A673 (cell line): ENCODE data around the gene EPS15. TPM values are rescaled to one million over a fixed set of nuclear protein-coding genes. Genes with fewer than 3 reads are reported as not detected.

ENCODE experiments used
- BruUV-seq: library from RNA; stranded (reverse); fragments of 400-500 nt; replicated peaks from 2 replicates; lab custom pipeline; 2021; lab: Mats Ljungman, UMichigan
- CTCF ChIA-PET: fragments of 300-600 bp; sonication (Branson Sonifier 250); formaldehyde crosslinking; loops from one replicate; lab custom pipeline; 2022; ENCODE audit warnings: antibody characterized with exemption; lab: Charles Lee
- POLR2A ChIA-PET: fragments of 300-600 bp; sonication (Branson Sonifier 250); formaldehyde crosslinking; loops from one replicate; lab custom pipeline; 2022; ENCODE audit warnings: antibody characterized with exemption; ENCODE audit not compliant: low non-redundant PET; lab: Charles Lee
- DNase-seq: peaks from one replicate; pipeline ENCODE4 v3.0.0-alpha.2; 2015; ENCODE audit warnings: low spot score
- H3K27ac ChIP-seq: fragments of 200-600 bp; sonication (generic); 2 replicates; pipeline ENCODE4 v1.5.1; 2016; ENCODE audit warnings: mixed run types, low read depth, mild to moderate bottlenecking, mixed read lengths, antibody characterized with exemption, low read length; ENCODE audit not compliant: poor library complexity, severe bottlenecking
- H3K27me3 ChIP-seq: fragments of 200-600 bp; sonication (generic); replicated peaks from 2 replicates; pipeline ENCODE4 v1.6.1; 2017; ENCODE audit warnings: mixed run types, low read depth, mild to moderate bottlenecking, mixed read lengths, antibody characterized with exemption, low read length; ENCODE audit not compliant: insufficient read depth, poor library complexity
- H3K36me3 ChIP-seq: fragments of 200-600 bp; sonication (generic); 2 replicates; pipeline ENCODE4 v1.6.1; 2016; ENCODE audit warnings: mixed run types, mild to moderate bottlenecking, mixed read lengths, antibody characterized with exemption, low read length; ENCODE audit not compliant: insufficient read depth, poor library complexity, severe bottlenecking
- H3K4me1 ChIP-seq: fragments of 200-600 bp; sonication (generic); 2 replicates; pipeline ENCODE4 v1.6.1; 2017; ENCODE audit warnings: mixed run types, mild to moderate bottlenecking, mixed read lengths, antibody characterized with exemption, low read length; ENCODE audit not compliant: insufficient read depth, poor library complexity, severe bottlenecking
- H3K4me3 ChIP-seq: fragments of 200-600 bp; sonication (generic); 2 replicates; pipeline ENCODE4 v1.5.1; 2016; ENCODE audit warnings: low read depth, mixed run types, mild to moderate bottlenecking, mixed read lengths, low read length; ENCODE audit not compliant: poor library complexity, severe bottlenecking
- H3K9me3 ChIP-seq: fragments of 200-600 bp; sonication (generic); 2 replicates; pipeline ENCODE4 v1.6.1; 2016; ENCODE audit warnings: mixed run types, low read depth, mild to moderate bottlenecking, mixed read lengths, antibody characterized with exemption, low read length; ENCODE audit not compliant: poor library complexity, severe bottlenecking
- EZH2 ChIP-seq: fragments of 200-600 bp; sonication (generic); IDR thresholded peaks from 2 replicates; pipeline ENCODE4 v1.6.1; 2017; ENCODE audit warnings: borderline replicate concordance, low read depth, mild to moderate bottlenecking, mixed read lengths, antibody characterized with exemption, low read length; ENCODE audit not compliant: poor library complexity, severe bottlenecking
- intact Hi-C: fragments of 100-400 bp; cut with micrococcal nuclease; formaldehyde crosslinking; loops from one replicate; pipeline ENCODE4 v1.10.0; 2022; ENCODE audit not compliant: unreplicated experiment
- total RNA-seq: library from RNA; stranded (reverse); gene quantifications from 2 replicates; pipeline ENCODE4 v1.2.3, GENCODE V29; 2021
- TF ChIP-seq, protein P1 (sequence below): fragments of 300-800, 200-600 bp; sonication (generic); conservative IDR thresholded peaks from 2 replicates; pipeline ENCODE4 v1.5.1; 2017; ENCODE audit warnings: low read depth, mild to moderate bottlenecking, antibody characterized with exemption, low read length, moderate library complexity, mixed read lengths

EPS15 gene
- total RNA-seq, 1 experiment from 2014 or later: 50.6 TPM

DNA sequence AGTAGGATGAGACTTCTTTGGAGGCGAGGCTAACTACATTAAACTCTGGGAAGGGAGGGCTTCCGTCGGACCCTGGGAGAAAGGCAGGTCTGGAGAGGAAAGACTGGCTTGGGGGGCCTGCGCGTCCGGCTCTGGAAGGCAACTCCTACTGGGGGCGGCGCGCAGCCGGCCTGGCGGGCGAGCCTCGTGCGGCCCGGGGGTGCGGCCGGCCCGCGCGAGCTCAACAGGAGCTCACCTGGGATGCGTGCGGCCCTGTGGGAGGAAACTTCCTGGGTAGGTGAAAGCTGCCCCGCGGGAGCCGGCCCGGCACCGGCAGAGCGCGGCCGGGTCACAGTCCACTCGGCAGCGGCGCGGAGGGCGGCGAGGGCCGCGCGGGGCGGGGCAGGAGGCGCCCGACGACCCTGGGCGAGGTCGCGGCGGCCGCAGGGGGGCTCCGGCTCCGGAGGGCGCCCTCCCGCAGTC, 449 bp downstream of the EPS15 start:
- H3K27ac ChIP-seq: peak overlapping the region; percentile 64
- ChIA-PET POLR2A (no interaction called here), CTCF (interaction anchor here (0.7 kb wide), 1 partner anchor 187 kb away, joined by 6 read pairs; no protein-coding TSS in a partner anchor)
- peaks cover 36% of the 10 kb centered on the region for H3K4me1 ChIP-seq
- intact Hi-C loops: loop anchor here (5.0 kb wide), 1 partner anchor 86 kb away; no protein-coding TSS in a partner anchor
- H3K27me3 ChIP-seq: no peaks in the 10 kb centered on the region
- BruUV-seq: no TSS peak
- H3K36me3 ChIP-seq: no peaks in the 10 kb centered on the region
- H3K4me3 ChIP-seq: peak overlapping the region; percentile 74
- TF ChIP-seq, protein P1, sequence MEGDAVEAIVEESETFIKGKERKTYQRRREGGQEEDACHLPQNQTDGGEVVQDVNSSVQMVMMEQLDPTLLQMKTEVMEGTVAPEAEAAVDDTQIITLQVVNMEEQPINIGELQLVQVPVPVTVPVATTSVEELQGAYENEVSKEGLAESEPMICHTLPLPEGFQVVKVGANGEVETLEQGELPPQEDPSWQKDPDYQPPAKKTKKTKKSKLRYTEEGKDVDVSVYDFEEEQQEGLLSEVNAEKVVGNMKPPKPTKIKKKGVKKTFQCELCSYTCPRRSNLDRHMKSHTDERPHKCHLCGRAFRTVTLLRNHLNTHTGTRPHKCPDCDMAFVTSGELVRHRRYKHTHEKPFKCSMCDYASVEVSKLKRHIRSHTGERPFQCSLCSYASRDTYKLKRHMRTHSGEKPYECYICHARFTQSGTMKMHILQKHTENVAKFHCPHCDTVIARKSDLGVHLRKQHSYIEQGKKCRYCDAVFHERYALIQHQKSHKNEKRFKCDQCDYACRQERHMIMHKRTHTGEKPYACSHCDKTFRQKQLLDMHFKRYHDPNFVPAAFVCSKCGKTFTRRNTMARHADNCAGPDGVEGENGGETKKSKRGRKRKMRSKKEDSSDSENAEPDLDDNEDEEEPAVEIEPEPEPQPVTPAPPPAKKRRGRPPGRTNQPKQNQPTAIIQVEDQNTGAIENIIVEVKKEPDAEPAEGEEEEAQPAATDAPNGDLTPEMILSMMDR: no peak
- TF ChIP-seq EZH2: no peak
- no peaks in the 10 kb centered on the region for H3K9me3 ChIP-seq
- peak; percentile 38 for DNase-seq

DNA sequence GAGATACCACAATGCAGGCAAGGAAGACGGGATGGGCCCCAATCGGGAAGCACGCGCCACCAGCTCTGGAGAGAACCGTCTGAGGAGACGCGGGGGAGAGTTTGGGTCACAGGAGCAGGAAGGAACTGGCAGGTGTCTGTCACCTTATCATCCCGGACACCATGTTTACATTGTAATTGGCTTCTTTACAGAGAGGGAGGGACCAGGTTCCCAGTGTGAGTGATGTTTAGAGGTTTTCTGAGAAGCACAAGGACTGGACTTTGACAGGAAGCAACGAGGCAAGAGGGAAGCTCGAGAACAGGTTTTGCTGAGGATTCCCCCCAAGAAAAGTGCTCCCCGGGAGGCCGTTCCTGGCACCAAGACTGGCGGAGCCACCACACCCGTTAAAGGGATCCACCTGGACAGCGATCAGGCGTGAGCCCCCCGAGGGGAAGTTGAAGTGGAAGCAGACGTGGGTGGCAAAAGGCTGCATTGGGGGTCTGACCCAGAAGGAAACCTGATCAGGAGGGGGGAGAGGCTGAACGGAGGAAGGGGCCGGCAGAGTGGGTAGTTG, 957 bp downstream of the EPS15 start:
- POLR2A ChIA-PET: no interaction called here

DNA sequence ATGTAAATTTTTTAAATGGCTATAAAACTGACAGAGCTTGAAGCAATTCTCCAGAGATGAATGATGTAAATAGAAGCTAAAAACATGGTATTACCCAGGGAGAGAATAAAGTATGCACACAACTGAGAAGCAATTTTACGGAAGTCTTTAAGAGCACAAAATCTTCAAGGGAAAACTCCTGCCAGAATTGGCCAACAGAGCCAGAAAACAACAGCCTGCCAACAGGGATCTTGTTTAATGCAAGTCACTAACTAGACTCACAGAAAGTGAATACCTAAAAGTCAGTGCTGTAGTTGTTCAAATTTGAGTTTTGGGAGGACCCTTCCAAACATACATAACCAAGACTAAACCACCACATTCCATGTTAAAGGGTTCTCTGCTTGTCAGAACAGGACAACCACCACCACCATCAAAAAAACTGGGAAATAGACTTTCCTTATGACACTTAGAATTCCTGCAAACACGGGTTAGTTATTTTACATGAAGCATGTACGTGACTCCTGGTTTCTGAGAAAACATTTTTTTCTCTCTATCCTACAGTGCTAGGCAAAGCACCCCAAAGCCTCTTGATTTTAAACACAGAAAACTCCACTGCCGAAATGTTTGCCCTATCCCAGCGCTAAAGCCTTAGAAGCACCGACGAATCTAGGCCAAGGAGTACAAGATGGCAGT, 1.6 kb downstream of the EPS15 start:
- ChIA-PET POLR2A (no interaction called here), CTCF (no interaction called here)
- no peaks in the 10 kb centered on the region for H3K27me3 ChIP-seq
- TSS peak; percentile 30 for BruUV-seq
- DNase-seq: peak; percentile 52
- TF ChIP-seq, protein P1: no peak
- no peak for TF ChIP-seq EZH2
- H3K27ac ChIP-seq: peak overlapping the region; percentile 64
- intact Hi-C loops: loop anchor here (5.0 kb wide), 1 partner anchor 85 kb away; no protein-coding TSS in a partner anchor
- no peaks in the 10 kb centered on the region for H3K9me3 ChIP-seq
- H3K4me3 ChIP-seq: peak overlapping the region; percentile 74
- H3K4me1 ChIP-seq: peaks cover 46% of the 10 kb centered on the region
- no peaks in the 10 kb centered on the region for H3K36me3 ChIP-seq

More for the DNA sequence above, 957 bp downstream of the EPS15 start:
- Histone ChIP-seq H3K4me3 (peak overlapping the region; percentile 74), H3K9me3 (no peaks in the 10 kb centered on the region), H3K27me3 (no peaks in the 10 kb centered on the region), H3K27ac (peak overlapping the region; percentile 64), H3K36me3 (no peaks in the 10 kb centered on the region), H3K4me1 (peaks cover 40% of the 10 kb centered on the region)
- no peak for TF ChIP-seq EZH2
- TF ChIP-seq, protein P1: no peak
- CTCF ChIA-PET: no interaction called here
- no TSS peak for BruUV-seq
- intact Hi-C loops: loop anchor here (5.0 kb wide), 1 partner anchor 86 kb away; no protein-coding TSS in a partner anchor
- peak; percentile 51 for DNase-seq
